Measurements from ENCODE around the gene ARMC6. TPM values are rescaled to one million over a fixed set of nuclear protein-coding genes. Genes with fewer than 3 reads are reported as not detected.
"Not testable (repeated sequence)": the region's sequence is repeated elsewhere in the genome, so short reads cannot be mapped to it uniquely, and the experiment has no call there.

ARMC6 gene
- total and polyA plus RNA-seq, 4 donors = 23.5 to 33.3 (median 32.2) TPM

DNA sequence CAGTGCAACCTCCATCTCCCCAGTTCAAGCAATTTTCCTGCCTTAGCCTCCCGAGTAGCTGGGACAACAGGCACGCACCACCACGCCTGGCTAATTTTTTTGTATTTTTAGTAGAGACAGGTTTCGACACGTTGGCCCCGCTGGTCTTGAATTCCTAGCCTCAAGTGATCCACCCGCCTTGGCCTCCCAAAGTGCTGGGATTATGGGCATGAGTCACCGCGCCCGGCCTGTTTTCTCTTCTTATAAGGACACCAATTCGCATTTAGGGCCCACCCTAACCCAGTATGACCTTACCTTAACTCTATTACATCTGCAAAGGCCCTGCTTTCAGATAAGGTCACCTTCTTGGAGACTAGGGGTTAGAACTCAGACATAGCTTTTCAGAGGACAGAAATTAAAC is 69.8 kb downstream of the ARMC6 start:
- no peak overlapping the region for H3K4me3 ChIP-seq
- TF ChIP-seq, protein P1, sequence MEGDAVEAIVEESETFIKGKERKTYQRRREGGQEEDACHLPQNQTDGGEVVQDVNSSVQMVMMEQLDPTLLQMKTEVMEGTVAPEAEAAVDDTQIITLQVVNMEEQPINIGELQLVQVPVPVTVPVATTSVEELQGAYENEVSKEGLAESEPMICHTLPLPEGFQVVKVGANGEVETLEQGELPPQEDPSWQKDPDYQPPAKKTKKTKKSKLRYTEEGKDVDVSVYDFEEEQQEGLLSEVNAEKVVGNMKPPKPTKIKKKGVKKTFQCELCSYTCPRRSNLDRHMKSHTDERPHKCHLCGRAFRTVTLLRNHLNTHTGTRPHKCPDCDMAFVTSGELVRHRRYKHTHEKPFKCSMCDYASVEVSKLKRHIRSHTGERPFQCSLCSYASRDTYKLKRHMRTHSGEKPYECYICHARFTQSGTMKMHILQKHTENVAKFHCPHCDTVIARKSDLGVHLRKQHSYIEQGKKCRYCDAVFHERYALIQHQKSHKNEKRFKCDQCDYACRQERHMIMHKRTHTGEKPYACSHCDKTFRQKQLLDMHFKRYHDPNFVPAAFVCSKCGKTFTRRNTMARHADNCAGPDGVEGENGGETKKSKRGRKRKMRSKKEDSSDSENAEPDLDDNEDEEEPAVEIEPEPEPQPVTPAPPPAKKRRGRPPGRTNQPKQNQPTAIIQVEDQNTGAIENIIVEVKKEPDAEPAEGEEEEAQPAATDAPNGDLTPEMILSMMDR (IDR thresholded peaks at IDR 0.05; ENCODE audit: control extremely low read depth, extremely low read depth) = no peak
- H3K9me3 ChIP-seq (ENCODE audit: control insufficient read depth in 4 of 4, insufficient read depth in 3 of 4, low read length in 3 of 4) = no peaks in the 10 kb centered on the region
- no peak overlapping the region for H3K9ac ChIP-seq (ENCODE audit: insufficient read depth in 1 of 2, low read length in 2 of 2)
- peaks cover 0 to 14% (median 3%) of the 10 kb centered on the region in 4 donors for H3K36me3 ChIP-seq (ENCODE audit: control insufficient read depth in 4 of 4, insufficient read depth in 4 of 4, low read length in 4 of 4)
- DNase-seq (no peak), ATAC-seq (ENCODE audit: insufficient read depth, low FRiP score) (no peak)
- H3K27ac ChIP-seq (ENCODE audit: low read depth in 1 of 2, low read length in 1 of 2) = no peak overlapping the region
- peaks cover 0 to 8% (median 6%) of the 10 kb centered on the region in 5 donors for H3K4me1 ChIP-seq (ENCODE audit: control insufficient read depth in 5 of 5, insufficient read depth in 5 of 5, low read length in 5 of 5)
- WGBS, 2 donors = 95 to 98% methylated on average over 11 of the region's 11 CpGs
- H3K27me3 ChIP-seq (ENCODE audit: control insufficient read depth in 3 of 3, insufficient read depth in 3 of 3, low read length in 2 of 3) = no peaks in the 10 kb centered on the region

DNA sequence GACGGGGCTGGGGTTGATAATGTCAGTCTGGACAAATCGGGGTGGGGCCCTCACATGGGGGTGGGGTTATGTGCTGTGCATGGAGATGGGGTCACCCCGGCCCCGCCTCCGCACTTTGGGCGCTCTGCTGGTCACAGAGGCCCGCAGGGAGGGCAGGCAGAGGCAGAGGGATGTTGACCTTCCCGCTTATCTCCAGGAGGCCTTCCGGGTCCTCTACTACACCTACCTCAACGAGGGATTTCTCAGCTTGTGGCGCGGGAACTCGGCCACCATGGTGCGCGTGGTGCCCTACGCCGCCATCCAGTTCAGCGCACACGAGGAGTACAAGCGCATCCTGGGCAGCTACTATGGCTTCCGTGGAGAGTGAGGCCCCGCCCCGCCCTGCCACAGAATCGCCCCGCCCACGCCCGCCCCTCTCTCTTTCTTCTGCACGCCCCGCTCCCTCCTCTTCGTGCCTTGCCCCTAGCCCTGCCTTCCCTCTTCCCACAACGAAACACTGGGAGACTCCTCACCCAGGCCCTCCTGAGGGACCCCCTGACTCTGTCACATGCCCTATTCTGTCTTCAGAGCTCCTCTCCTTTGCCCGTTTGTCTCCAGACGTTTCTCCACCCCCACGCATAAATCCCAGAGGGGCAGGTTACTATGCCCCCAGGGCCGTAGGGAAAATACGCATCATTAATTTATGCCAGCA is 72.1 kb downstream of the ARMC6 start:
- TF ChIP-seq, protein P1 (IDR thresholded peaks at IDR 0.05; ENCODE audit: control extremely low read depth, extremely low read depth) = no peak
- Histone ChIP-seq H3K4me1 (ENCODE audit: control insufficient read depth in 5 of 5, insufficient read depth in 5 of 5, low read length in 5 of 5) (peaks cover 0 to 12% (median 6%) of the 10 kb centered on the region in 5 donors), H3K27me3 (ENCODE audit: control insufficient read depth in 3 of 3, insufficient read depth in 3 of 3, low read length in 2 of 3) (no peaks in the 10 kb centered on the region), H3K4me3 (peak overlapping the region; percentile 26), H3K27ac (ENCODE audit: low read depth in 1 of 2, low read length in 1 of 2) (peak overlapping the region in 1 of 2 donors; percentile 52), H3K36me3 (ENCODE audit: control insufficient read depth in 4 of 4, insufficient read depth in 4 of 4, low read length in 4 of 4) (peaks cover 0 to 16% (median 2%) of the 10 kb centered on the region in 4 donors), H3K9ac (ENCODE audit: insufficient read depth in 1 of 2, low read length in 2 of 2) (peak overlapping the region; percentile 5 to 39), H3K9me3 (ENCODE audit: control insufficient read depth in 4 of 4, insufficient read depth in 3 of 4, low read length in 3 of 4) (no peaks in the 10 kb centered on the region)
- WGBS, 2 donors = 56 to 59% methylated on average over 33 to 36 of the region's 36 CpGs
- DNase-seq (peak; percentile 80 to 85 (median 83)), ATAC-seq (ENCODE audit: insufficient read depth, low FRiP score) (no peak)

GRCh38 chr19:19106056-19106551 is 72.7 kb downstream of the ARMC6 start:
- TF ChIP-seq, protein P1 (IDR thresholded peaks at IDR 0.05; ENCODE audit: control extremely low read depth, extremely low read depth) = no peak
- no peak for ATAC-seq (ENCODE audit: insufficient read depth, low FRiP score)
- peak in 1 of 3 donors; percentile 38 for DNase-seq
- no peaks in the 10 kb centered on the region for H3K9me3 ChIP-seq (ENCODE audit: control insufficient read depth in 4 of 4, insufficient read depth in 3 of 4, low read length in 3 of 4)
- WGBS, 2 donors = 58 to 64% methylated on average over 25 of the region's 25 CpGs
- no peak overlapping the region for H3K27ac ChIP-seq (ENCODE audit: low read depth in 1 of 2, low read length in 1 of 2)
- peaks cover 0 to 12% (median 2%) of the 10 kb centered on the region in 4 donors for H3K36me3 ChIP-seq (ENCODE audit: control insufficient read depth in 4 of 4, insufficient read depth in 4 of 4, low read length in 4 of 4)
- H3K27me3 ChIP-seq (ENCODE audit: control insufficient read depth in 3 of 3, insufficient read depth in 3 of 3, low read length in 2 of 3) = no peaks in the 10 kb centered on the region
- H3K9ac ChIP-seq (ENCODE audit: insufficient read depth in 1 of 2, low read length in 2 of 2) = peak overlapping the region; percentile 5 to 39
- H3K4me3 ChIP-seq = no peak overlapping the region
- H3K4me1 ChIP-seq (ENCODE audit: control insufficient read depth in 5 of 5, insufficient read depth in 5 of 5, low read length in 5 of 5) = peaks cover 0 to 14% (median 6%) of the 10 kb centered on the region in 5 donors

DNA sequence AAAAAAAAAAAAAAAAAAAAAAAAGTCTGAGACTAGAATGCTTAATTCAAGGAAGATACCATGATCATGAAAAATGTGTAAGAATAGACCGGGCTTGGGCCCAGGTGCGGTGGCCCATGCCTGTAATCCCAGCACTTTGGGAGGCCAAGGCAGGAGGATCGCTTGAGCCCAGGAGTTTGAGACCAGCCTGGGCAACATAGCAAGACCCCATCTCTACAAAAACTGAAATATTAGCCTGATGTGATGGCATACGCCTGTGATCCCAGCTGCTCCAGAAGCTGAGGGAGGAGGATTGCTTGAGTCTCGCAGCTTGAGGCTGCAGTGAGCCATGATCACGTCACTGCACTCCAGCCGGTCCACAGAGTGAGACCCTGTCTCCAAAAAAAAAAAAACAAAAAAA is 73.5 kb downstream of the ARMC6 start:
- not testable (repeated sequence) for H3K36me3 ChIP-seq (ENCODE audit: control insufficient read depth in 4 of 4, insufficient read depth in 4 of 4, low read length in 4 of 4); H3K27me3 ChIP-seq (ENCODE audit: control insufficient read depth in 3 of 3, insufficient read depth in 3 of 3, low read length in 2 of 3); H3K4me3 ChIP-seq; H3K27ac ChIP-seq (ENCODE audit: low read depth in 1 of 2, low read length in 1 of 2); H3K9me3 ChIP-seq (ENCODE audit: control insufficient read depth in 4 of 4, insufficient read depth in 3 of 4, low read length in 3 of 4); H3K9ac ChIP-seq (ENCODE audit: insufficient read depth in 1 of 2, low read length in 2 of 2); DNase-seq; ATAC-seq (ENCODE audit: insufficient read depth, low FRiP score)
- H3K4me1 ChIP-seq (ENCODE audit: control insufficient read depth in 5 of 5, insufficient read depth in 5 of 5, low read length in 5 of 5) = peaks cover 0 to 19% (median 6%) of the 10 kb centered on the region in 5 donors
- 97 to 98% methylated on average over 7 of the region's 7 CpGs for WGBS, 2 donors

All from lung (tissue), 12 donors.